BLaER1 (cell line): ENCODE data around the gene REC8.

Experiments
- H3K27ac ChIP-seq: shearing (Covaris generic); formaldehyde crosslinking; 2 replicates; pipeline ENCODE4 v1.8.1; 2022
- H3K27me3 ChIP-seq: shearing (Covaris generic); formaldehyde crosslinking; 2 replicates; pipeline ENCODE4 v1.8.1; 2022
- H3K36me3 ChIP-seq: shearing (Covaris generic); formaldehyde crosslinking; 2 replicates; pipeline ENCODE4 v1.8.1; 2022
- H3K4me1 ChIP-seq: shearing (Covaris generic); formaldehyde crosslinking; 2 replicates; pipeline ENCODE4 v1.8.1; 2022
- H3K4me2 ChIP-seq: shearing (Covaris generic); formaldehyde crosslinking; 2 replicates; pipeline ENCODE4 v1.8.1; 2022
- H3K4me3 ChIP-seq: shearing (Covaris generic); formaldehyde crosslinking; 2 replicates; pipeline ENCODE4 v1.8.1; 2022
- H3K9ac ChIP-seq: shearing (Covaris generic); formaldehyde crosslinking; 2 replicates; pipeline ENCODE4 v1.8.1; 2022
- H3K9me3 ChIP-seq: shearing (Covaris generic); formaldehyde crosslinking; 2 replicates; pipeline ENCODE4 v1.8.1; 2022
- H4K20me1 ChIP-seq: shearing (Covaris generic); formaldehyde crosslinking; 2 replicates; pipeline ENCODE4 v1.8.1; 2022
- Cebpa-rat ChIP-seq: shearing (Covaris generic); IDR thresholded peaks from 2 replicates; pipeline ENCODE4 v1.8.1; 2022

Gene REC8

GRCh38 chr14:24181371-24182077, 9.6 kb downstream of the REC8 start:
- H3K27ac ChIP-seq = no peak overlapping the region
- peaks cover 99% of the 10 kb centered on the region for H3K36me3 ChIP-seq
- no peak overlapping the region for H3K9ac ChIP-seq
- no peak overlapping the region for H3K4me2 ChIP-seq
- H3K27me3 ChIP-seq = no peaks in the 10 kb centered on the region
- peaks cover 15% of the 10 kb centered on the region; the same call in 1 of the 2 replicates for H4K20me1 ChIP-seq
- TF ChIP-seq Cebpa-rat = no peak
- H3K4me3 ChIP-seq = no peak overlapping the region
- H3K4me1 ChIP-seq = peaks cover 26% of the 10 kb centered on the region
- no peaks in the 10 kb centered on the region for H3K9me3 ChIP-seq

GRCh38 chr14:24182110-24182882, 10.4 kb downstream of the REC8 start:
- H3K4me3 ChIP-seq = no peak overlapping the region
- peaks cover 34% of the 10 kb centered on the region for H3K4me1 ChIP-seq
- no peaks in the 10 kb centered on the region for H3K9me3 ChIP-seq
- peaks cover 15% of the 10 kb centered on the region; the same call in 1 of the 2 replicates for H4K20me1 ChIP-seq
- no peak overlapping the region for H3K4me2 ChIP-seq
- H3K27me3 ChIP-seq = no peaks in the 10 kb centered on the region
- no peak overlapping the region for H3K27ac ChIP-seq
- no peak for TF ChIP-seq Cebpa-rat
- H3K9ac ChIP-seq = no peak overlapping the region
- H3K36me3 ChIP-seq = peaks cover 99% of the 10 kb centered on the region

- H4K20me1 ChIP-seq = peaks cover 15% of the 10 kb centered on the region; the same call in 1 of the 2 replicates
- no peak overlapping the region for H3K27ac ChIP-seq
- peaks cover 92% of the 10 kb centered on the region for H3K36me3 ChIP-seq
- no peaks in the 10 kb centered on the region for H3K27me3 ChIP-seq
- no peak overlapping the region for H3K9ac ChIP-seq
- H3K4me2 ChIP-seq = no peak overlapping the region
- no peak for TF ChIP-seq Cebpa-rat
- H3K9me3 ChIP-seq = no peaks in the 10 kb centered on the region
- peaks cover 41% of the 10 kb centered on the region for H3K4me1 ChIP-seq
- no peak overlapping the region for H3K4me3 ChIP-seq
These were observed 11.2 kb downstream of the REC8 start for GRCh38 chr14:24183014-24183481.

- no peak for TF ChIP-seq Cebpa-rat
- Histone ChIP-seq H3K27ac (no peak overlapping the region), H3K4me2 (no peak overlapping the region), H3K9me3 (no peaks in the 10 kb centered on the region), H3K4me1 (peaks cover 37% of the 10 kb centered on the region), H3K36me3 (peaks cover 79% of the 10 kb centered on the region), H3K27me3 (no peaks in the 10 kb centered on the region), H3K9ac (no peak overlapping the region), H4K20me1 (peaks cover 12% of the 10 kb centered on the region; the same call in 1 of the 2 replicates), H3K4me3 (no peak overlapping the region)
These were observed 12.5 kb downstream of the REC8 start for GRCh38 chr14:24184104-24184970.

GRCh38 chr14:24185026-24185425, 13.1 kb downstream of the REC8 start:
- H3K27ac ChIP-seq = no peak overlapping the region
- H3K4me2 ChIP-seq = no peak overlapping the region
- H3K36me3 ChIP-seq = peaks cover 73% of the 10 kb centered on the region
- H3K9me3 ChIP-seq = no peaks in the 10 kb centered on the region
- H3K4me1 ChIP-seq = peaks cover 34% of the 10 kb centered on the region
- H3K9ac ChIP-seq = no peak overlapping the region
- no peak overlapping the region for H3K4me3 ChIP-seq
- peaks cover 6% of the 10 kb centered on the region; the same call in 1 of the 2 replicates for H4K20me1 ChIP-seq
- no peak for TF ChIP-seq Cebpa-rat
- no peaks in the 10 kb centered on the region for H3K27me3 ChIP-seq

- Histone ChIP-seq H4K20me1 (0 out of 2 replicates have a peak, but pooled peaks cover under 1% of the 10 kb centered on the region), H3K4me1 (peaks cover 27% of the 10 kb centered on the region), H3K27me3 (no peaks in the 10 kb centered on the region), H3K9ac (no peak overlapping the region), H3K4me3 (no peak overlapping the region), H3K4me2 (no peak overlapping the region), H3K27ac (no peak overlapping the region), H3K36me3 (peaks cover 72% of the 10 kb centered on the region), H3K9me3 (no peaks in the 10 kb centered on the region)
- no peak for TF ChIP-seq Cebpa-rat
These were observed 13.9 kb downstream of the REC8 start for GRCh38 chr14:24185741-24186140.

GRCh38 chr14:24186831-24187538, 15.1 kb downstream of the REC8 start:
- no peaks in the 10 kb centered on the region for H4K20me1 ChIP-seq
- no peaks in the 10 kb centered on the region for H3K9me3 ChIP-seq
- peaks cover 70% of the 10 kb centered on the region for H3K36me3 ChIP-seq
- H3K27ac ChIP-seq = no peak overlapping the region
- peak overlapping the region; percentile 92 for H3K4me2 ChIP-seq
- no peak overlapping the region for H3K9ac ChIP-seq
- peaks cover 30% of the 10 kb centered on the region for H3K4me1 ChIP-seq
- TF ChIP-seq Cebpa-rat = no peak
- H3K27me3 ChIP-seq = no peaks in the 10 kb centered on the region
- peak overlapping the region; percentile 81; the same call in 1 of the 2 replicates for H3K4me3 ChIP-seq

GRCh38 chr14:24187539-24187915, 15.6 kb downstream of the REC8 start:
- H3K9me3 ChIP-seq = no peaks in the 10 kb centered on the region
- peaks cover 35% of the 10 kb centered on the region for H3K4me1 ChIP-seq
- H3K4me3 ChIP-seq = peak overlapping the region; percentile 81
- H4K20me1 ChIP-seq = no peaks in the 10 kb centered on the region
- no peaks in the 10 kb centered on the region for H3K27me3 ChIP-seq
- peak overlapping the region; percentile 84 for H3K9ac ChIP-seq
- H3K4me2 ChIP-seq = peak overlapping the region; percentile 92
- H3K27ac ChIP-seq = peak overlapping the region; percentile 83; the same call in 1 of the 2 replicates
- peaks cover 70% of the 10 kb centered on the region for H3K36me3 ChIP-seq
- TF ChIP-seq Cebpa-rat = no peak
